Testis (tissue), 3 donors: ENCODE measurements around the gene PLXDC1. TPM values are rescaled to one million over a fixed set of nuclear protein-coding genes. Genes with fewer than 3 reads are reported as not detected.

Experiments used
- DNase-seq: peaks from one replicate; pipeline ENCODE4 v3.0.0-alpha.2; 2019
- H3K27ac ChIP-seq, 2 donors: fragments of 200-600 bp; sonication (generic); one replicate each; pipeline ENCODE4 v1.5.1; 2019
- H3K27me3 ChIP-seq: fragments of 200-600 bp; sonication (generic); one replicate; pipeline ENCODE4 v1.5.1; 2019
- H3K36me3 ChIP-seq: fragments of 200-600 bp; sonication (generic); one replicate; pipeline ENCODE4 v1.5.1; 2017; ENCODE audit warnings: low read depth; ENCODE audit errors: missing control alignments
- H3K4me1 ChIP-seq: fragments of 200-600 bp; sonication (generic); one replicate; pipeline ENCODE4 v1.5.1; 2019
- H3K4me3 ChIP-seq, 2 donors: fragments of 200-600 bp; sonication (generic); one replicate each; pipeline ENCODE4 v1.5.1; 2017 to 2019
- H3K9me3 ChIP-seq: fragments of 200-600 bp; sonication (generic); one replicate; pipeline ENCODE4 v1.5.1; 2017
- CTCF ChIP-seq, 3 experiments: fragments of 450-650 bp in 2 of 3; fragments of 200-600 bp in 1 of 3; sonication (generic) in 1 of 3; IDR thresholded peaks; one replicate each; pipeline ENCODE4 v1.5.1; 2016 to 2019; ENCODE audit warnings: antibody characterized with exemption in 3 of 3, mild to moderate bottlenecking in 2 of 3, moderate library complexity in 1 of 3
- POLR2A ChIP-seq: fragments of 450-650 bp; IDR thresholded peaks from one replicate; pipeline ENCODE4 v1.6.1; 2017; ENCODE audit warnings: antibody characterized with exemption, mild to moderate bottlenecking, moderate library complexity
- WGBS, 2 donors: methylation state at CpG; one replicate each; pipeline ENCODE4 v1.1.5; 2018; 5-methylcytosine and 5-hydroxymethylcytosine counted together
- intact Hi-C: fragments of 100-400 bp; cut with DNase I; formaldehyde crosslinking; loops from one replicate; pipeline ENCODE4 v1.15.1; 2023; ENCODE audit warnings: low total_unique reads
- polyA plus RNA-seq: library from polyadenylated mRNA; stranded (reverse); fragments of 350-450 nt; fragmentation: Illumina TruSeq; extraction: RNeasy Lipid Tissue Mini Kit (QIAGEN cat#74804); gene quantifications from one replicate; pipeline ENCODE4 v1.2.3, GENCODE V29; 2014; ENCODE audit warnings: low read depth, low replicate concordance; ENCODE audit not compliant: insufficient read depth
- total RNA-seq, 2 donors: library from RNA; depleted of rRNA; stranded (reverse); fragments of >200 nt; gene quantifications; one replicate each; pipeline ENCODE4 v1.2.3, GENCODE V29; 2016

Gene PLXDC1
- total and polyA plus RNA-seq, 3 donors from 2014 or later: 9.6 to 40.5 (median 14.8) TPM

DNA sequence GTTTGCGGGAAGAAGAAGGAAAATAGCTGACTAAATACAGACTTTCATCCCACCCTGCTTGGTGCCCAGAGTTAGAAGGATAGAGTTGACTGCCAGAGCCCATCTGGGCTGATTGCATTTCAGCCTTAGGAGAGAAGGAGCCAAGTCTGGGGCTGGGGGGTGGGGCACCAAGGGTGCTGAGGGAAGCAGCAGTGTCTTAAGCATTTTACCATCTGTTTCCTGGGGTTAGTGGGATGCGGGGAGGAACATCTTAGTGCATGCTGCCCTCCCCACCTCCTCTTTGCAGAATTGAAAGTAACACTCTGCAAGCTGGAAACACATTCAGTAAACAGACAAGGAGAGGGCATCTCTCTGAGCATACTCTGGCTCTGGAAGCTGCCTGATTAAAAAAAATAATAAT is 16.0 kb upstream of the PLXDC1 start:
- Histone ChIP-seq H3K4me1 (peaks cover 4% of the 10 kb centered on the region), H3K27ac (no peak overlapping the region), H3K27me3 (no peaks in the 10 kb centered on the region), H3K36me3 (no peaks in the 10 kb centered on the region), H3K4me3 (no peak overlapping the region), H3K9me3 (no peaks in the 10 kb centered on the region)
- no peak for DNase-seq
- intact Hi-C loops: no loop called here
- no peak for TF ChIP-seq CTCF (IDR thresholded peaks at IDR 0.05)
- WGBS, 2 donors: 48 to 57% methylated on average over 2 of the region's 2 CpGs

DNA sequence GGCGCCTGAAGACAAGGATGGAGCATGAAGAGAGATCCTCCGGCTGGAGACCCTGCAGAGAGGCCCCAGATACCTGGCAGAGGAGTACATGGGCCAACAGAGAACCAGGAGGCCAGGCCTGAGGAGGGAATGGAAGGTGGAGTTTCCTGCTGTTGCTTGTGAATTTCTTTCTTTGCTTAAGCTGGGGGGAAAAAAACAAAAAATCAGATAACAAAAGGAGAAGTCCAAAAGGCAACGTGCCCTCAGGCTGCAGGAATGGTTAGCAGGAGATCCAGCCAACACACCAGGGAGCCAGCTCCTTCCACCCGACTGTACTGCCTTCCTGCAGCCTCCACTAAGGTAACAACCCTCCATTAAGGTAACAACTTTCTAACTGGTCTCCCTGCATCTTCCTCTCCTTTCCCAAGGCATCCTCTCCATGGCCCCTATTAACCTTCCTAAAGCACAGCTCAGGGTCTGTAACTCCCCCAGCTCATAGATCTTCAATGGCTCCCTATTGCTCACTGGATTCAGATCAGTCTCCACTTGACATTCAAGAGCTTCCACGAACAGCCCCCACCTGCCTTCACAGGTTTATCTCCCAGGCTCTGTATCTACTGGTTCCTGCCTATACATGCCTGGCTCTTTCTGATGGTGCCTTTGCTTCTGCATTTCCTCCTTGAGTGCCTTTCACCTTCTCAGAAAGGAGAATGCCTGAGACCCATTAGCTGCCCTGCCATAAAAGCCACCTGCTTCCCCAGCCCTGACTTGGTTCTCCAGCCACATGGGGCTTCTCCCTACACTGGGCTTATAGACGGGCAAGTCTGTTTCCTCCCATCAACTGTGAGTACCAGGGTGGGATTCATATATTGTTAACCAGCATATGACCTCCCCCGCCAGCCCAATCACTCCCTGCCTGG is 15.2 kb upstream of the PLXDC1 start:
- Histone ChIP-seq H3K4me3 (no peak overlapping the region), H3K27me3 (no peaks in the 10 kb centered on the region), H3K36me3 (no peaks in the 10 kb centered on the region), H3K27ac (no peak overlapping the region), H3K9me3 (no peaks in the 10 kb centered on the region), H3K4me1 (peaks cover 4% of the 10 kb centered on the region)
- no peak for DNase-seq
- 58 to 72% methylated on average over 7 of the region's 7 CpGs for WGBS, 2 donors
- intact Hi-C loops: no loop called here
- TF ChIP-seq POLR2A (no peak), CTCF (IDR thresholded peaks at IDR 0.05) (no peak)

- no peak within 1 kb of the TSS for H3K27ac ChIP-seq
Measured at GRCh38 chr17:39165841-39166349, 14.5 kb upstream of the PLXDC1 start, which contains the start of gene ARL5C. Gene ARL5C (minus strand): TSS chr17:39166161. CDS start chr17:39165760, 401 bp downstream.

DNA sequence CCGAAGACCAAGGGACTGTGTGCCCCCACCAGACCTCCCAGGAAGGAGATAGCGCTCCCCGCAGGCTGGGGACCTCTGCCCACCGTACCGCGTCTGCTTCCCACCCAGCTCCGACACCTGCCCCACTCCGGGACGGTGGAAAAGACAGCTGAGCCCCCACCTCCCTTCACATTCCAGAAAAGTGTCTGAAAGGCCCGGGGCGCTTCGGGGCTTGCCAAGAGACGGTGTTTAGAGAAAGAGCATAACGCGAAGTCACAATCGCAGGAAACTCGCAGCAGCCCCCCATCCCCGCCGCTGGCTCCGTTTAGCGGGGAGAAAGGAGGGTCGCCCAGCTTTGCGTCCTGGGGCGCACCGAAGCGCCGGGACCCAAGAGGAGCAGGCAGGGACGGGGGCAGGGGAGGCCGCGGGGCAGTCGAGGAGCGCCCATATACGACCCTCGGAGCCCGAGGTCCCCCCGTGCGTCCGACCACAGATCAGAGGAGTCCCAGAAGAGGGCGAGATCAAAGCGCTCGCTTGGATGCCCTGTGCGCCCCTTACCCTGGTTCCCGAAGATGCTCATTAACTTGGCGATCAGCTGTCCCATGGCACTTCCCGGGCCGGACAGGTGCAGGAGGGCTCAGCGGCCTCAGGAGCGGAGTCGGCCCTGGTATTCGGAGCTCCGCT is 13.9 kb upstream of the PLXDC1 start:
- Histone ChIP-seq H3K9me3 (no peaks in the 10 kb centered on the region), H3K4me3 (peak overlapping the region; percentile 36 to 43), H3K27me3 (no peaks in the 10 kb centered on the region), H3K36me3 (no peaks in the 10 kb centered on the region), H3K27ac (no peak overlapping the region), H3K4me1 (peaks cover 4% of the 10 kb centered on the region)
- DNase-seq: no peak
- intact Hi-C loops: no loop called here
- 3 to 20% methylated on average over 1 to 44 of the region's 51 CpGs for WGBS, 2 donors
- TF ChIP-seq POLR2A: no peak
- no peak for TF ChIP-seq CTCF (IDR thresholded peaks at IDR 0.05)

More at GRCh38 chr17:39165841-39166349, 14.5 kb upstream of the PLXDC1 start, which contains the start of gene ARL5C:
- DNase-seq: no peak
- H3K4me3 ChIP-seq: peak within 1 kb of the TSS; percentile 36 to 43
- WGBS, 2 donors: 25 to 54% methylated on average over 12 to 15 of the region's 17 CpGs
- no peaks in the 10 kb centered on the region for H3K36me3 ChIP-seq
- no peaks in the 10 kb centered on the region for H3K9me3 ChIP-seq
- H3K4me1 ChIP-seq: peaks cover 4% of the 10 kb centered on the region
- intact Hi-C loops: no loop called here
- TF ChIP-seq CTCF (IDR thresholded peaks at IDR 0.05): no peak
- no peaks in the 10 kb centered on the region for H3K27me3 ChIP-seq
